HepG2 (cell line): ENCODE measurements around the gene SLC35F1. TPM values are rescaled to one million over a fixed set of nuclear protein-coding genes. Genes with fewer than 3 reads are reported as not detected.

Source experiments
- ATF2 ChIP-seq: sonication (generic); formaldehyde crosslinking; IDR thresholded peaks from 2 replicates; pipeline ENCODE4 v1.4.0; 2020; ENCODE audit warnings: missing genetic modification reagents
- ATF5 ChIP-seq: sonication (generic); formaldehyde crosslinking; IDR thresholded peaks from 2 replicates; pipeline ENCODE4 v1.4.0; 2020; ENCODE audit warnings: mild to moderate bottlenecking, low read depth, missing genetic modification reagents
- HNRNPLL ChIP-seq: fragments of 200-400 bp; formaldehyde crosslinking; IDR thresholded peaks from 2 replicates; pipeline ENCODE4 v1.6.1; 2017; ENCODE audit warnings: mild to moderate bottlenecking, low read depth, low read length; ENCODE audit not compliant: poor library complexity, severe bottlenecking
- MAZ ChIP-seq, 2 experiments: sonication (generic) in 1 of 2; formaldehyde crosslinking in 1 of 2; IDR thresholded peaks; 2 replicates each; pipeline versions ENCODE4 v1.5.0 to v1.6.1; 2012 to 2020; ENCODE audit warnings: low read depth in 2 of 2, mild to moderate bottlenecking in 2 of 2, borderline replicate concordance in 1 of 2, improper control_type of control experiment in 1 of 2, low read length in 1 of 2, missing genetic modification reagents in 1 of 2, moderate library complexity in 1 of 2
- MLX ChIP-seq: IDR thresholded peaks from 2 replicates; pipeline ENCODE4 v1.6.1; 2016
- RNF219 ChIP-seq: sonication (generic); formaldehyde crosslinking; IDR thresholded peaks from 2 replicates; pipeline ENCODE4 v1.5.0; 2020; ENCODE audit warnings: mild to moderate bottlenecking, missing genetic modification reagents
- SRSF4 ChIP-seq: fragments of 200-400 bp; formaldehyde crosslinking; IDR thresholded peaks from one replicate; pipeline ENCODE4 v1.6.1; 2018; ENCODE audit warnings: mild to moderate bottlenecking, low read depth, low read length, moderate library complexity; ENCODE audit not compliant: poor library complexity, severe bottlenecking
- STAT5B ChIP-seq: sonication (generic); formaldehyde crosslinking; IDR thresholded peaks from 2 replicates; pipeline ENCODE4 v1.4.0; 2020; ENCODE audit warnings: missing genetic modification reagents
- UBTF ChIP-seq: sonication (generic); formaldehyde crosslinking; IDR thresholded peaks from 2 replicates; pipeline ENCODE4 v1.4.0; 2020; ENCODE audit warnings: mild to moderate bottlenecking, missing genetic modification reagents
- ZNF17 ChIP-seq: sonication (generic); formaldehyde crosslinking; IDR thresholded peaks from 2 replicates; pipeline ENCODE4 v1.5.0; 2020; ENCODE audit warnings: mild to moderate bottlenecking, missing genetic modification reagents
- ZNF232 ChIP-seq: sonication (generic); formaldehyde crosslinking; IDR thresholded peaks from 2 replicates; pipeline ENCODE4 v1.4.0; 2020; ENCODE audit warnings: missing genetic modification reagents, borderline replicate concordance
- ZNF510 ChIP-seq: sonication (generic); formaldehyde crosslinking; IDR thresholded peaks from 2 replicates; pipeline ENCODE4 v1.4.0; 2020; ENCODE audit warnings: low read depth, mild to moderate bottlenecking, missing genetic modification reagents
- ZNF557 ChIP-seq: sonication (generic); formaldehyde crosslinking; IDR thresholded peaks from 2 replicates; pipeline ENCODE4 v1.4.0; 2020; ENCODE audit warnings: missing genetic modification reagents
- ZNF577 ChIP-seq: sonication (generic); formaldehyde crosslinking; IDR thresholded peaks from 2 replicates; pipeline ENCODE4 v1.4.0; 2020; ENCODE audit warnings: mild to moderate bottlenecking, low read depth, missing genetic modification reagents, borderline replicate concordance
- ZNF687 ChIP-seq: sonication (generic); formaldehyde crosslinking; IDR thresholded peaks from 2 replicates; pipeline ENCODE4 v1.5.1; 2020; ENCODE audit warnings: mild to moderate bottlenecking, missing genetic modification reagents, moderate library complexity
- ZNF782 ChIP-seq: sonication (generic); formaldehyde crosslinking; IDR thresholded peaks from 2 replicates; pipeline ENCODE4 v1.4.0; 2020; ENCODE audit warnings: missing genetic modification reagents, mild to moderate bottlenecking, borderline replicate concordance
- polyA plus RNA-seq, 8 experiments: library from polyadenylated mRNA; depleted of rRNA in 3 of 8; stranded (reverse) in 7 of 8; unstranded in 1 of 8; fragments of >200 nt; fragmentation: Illumina TruSeq in 4 of 8; extraction: Trizol in 4 of 8; gene quantifications; 2 replicates each; pipeline versions ENCODE4 v1.2.1 to v1.2.3, GENCODE V29; 2011 to 2016; ENCODE audit warnings: low read depth in 4 of 8, missing spikeins in 1 of 8, mixed read lengths in 1 of 8; ENCODE audit not compliant: insufficient read depth in 1 of 8
- total RNA-seq, 5 experiments: library from RNA; depleted of rRNA; stranded (reverse); fragments of >200 nt; fragmentation: Illumina TruSeq; extraction: Trizol; gene quantifications; 2 replicates each; pipeline ENCODE4 v1.2.3, GENCODE V29; 2016; ENCODE audit warnings: low read depth in 1 of 5

The SLC35F1 gene
- total and polyA plus RNA-seq, 2 of the 13 experiments (the other 11 are each of a cell fraction or from before 2014, with no cell fraction given): 0.01 TPM; not detected in 1

GRCh38 chr6:117907601-117908245 is 659 bp downstream of the SLC35F1 start (continued):
- TF ChIP-seq ZNF687 (CRISPR knock-in tag) (peak; percentile 51; the same call in 1 of the 2 replicates), ZNF782 (CRISPR knock-in tag) (no peak), SRSF4 (no peak), ZNF577 (no peak), ZNF17 (CRISPR knock-in tag) (no peak), ZNF510 (CRISPR knock-in tag) (no peak), ATF2 (CRISPR knock-in tag) (no peak), ATF5 (CRISPR knock-in tag) (no peak), STAT5B (CRISPR knock-in tag) (no peak), MAZ (IDR thresholded peaks at IDR 0.05; ENCODE audit: borderline replicate concordance, low read depth, low read length) (no peak), MAZ (CRISPR knock-in tag; IDR thresholded peaks at IDR 0.05; ENCODE audit: low read depth) (no peak), MLX (no peak), HNRNPLL (peak; percentile 91), UBTF (CRISPR knock-in tag) (peak; percentile 61; the same call in 1 of the 2 replicates), ZNF232 (CRISPR knock-in tag) (no peak), RNF219 (CRISPR knock-in tag) (no peak), ZNF557 (no peak)
